ENCODE data around the gene ARHGEF4. TPM values are rescaled to one million over a fixed set of nuclear protein-coding genes. Genes with fewer than 3 reads are reported as not detected.

Gene ARHGEF4
- total RNA-seq, 1 experiment from 2014 or later: 21.8 TPM

DNA sequence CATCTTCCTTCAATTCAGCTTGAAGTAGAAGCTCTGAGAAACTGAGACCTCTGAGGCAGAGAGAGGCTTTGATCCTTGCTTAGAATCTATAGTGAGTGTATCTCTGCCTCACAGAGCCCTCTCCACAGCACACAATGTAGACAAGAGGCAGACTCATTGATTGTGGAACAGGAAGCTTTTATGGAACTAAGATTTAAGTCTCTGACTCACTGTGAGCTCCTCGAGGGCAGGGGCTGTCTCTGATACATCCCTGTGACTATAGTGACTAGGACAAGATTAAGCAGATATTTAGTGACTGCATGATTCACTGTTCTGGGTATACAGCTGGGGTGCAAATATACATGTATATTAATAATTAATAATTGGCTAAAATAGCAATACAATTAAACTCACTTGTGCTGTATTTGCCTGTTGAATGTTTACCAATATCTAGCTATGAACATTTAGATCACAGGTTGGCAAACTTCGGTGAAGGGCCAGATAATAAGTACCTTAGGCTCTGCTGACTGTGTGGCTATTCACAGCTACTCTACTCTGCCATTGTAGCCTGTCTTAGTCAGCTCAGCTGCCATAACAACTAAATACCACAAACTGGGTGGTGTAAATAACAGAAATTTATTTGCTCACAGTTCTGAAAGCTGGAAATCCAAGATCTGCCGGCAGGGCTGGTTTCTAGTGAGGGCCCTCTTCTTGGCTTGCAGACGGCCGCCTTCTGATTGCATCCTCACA, 54.4 kb downstream of the ARHGEF4 start:
- Mint-ChIP-seq H3K36me3 (peaks cover 4% of the 10 kb centered on the region; the same call in 1 of the 2 replicates), H3K27ac (no peak overlapping the region), H3K4me1 (peaks cover 7% of the 10 kb centered on the region), H3K9me3 (peaks cover 11% of the 10 kb centered on the region), H3K4me3 (no peak overlapping the region), H3K27me3 (ENCODE audit: low read depth) (no peaks in the 10 kb centered on the region)
- ChIA-PET POLR2A (no interaction called here), CTCF (interaction anchor here (0.5 to 1.8 kb wide), 5 partner anchors 17 to 122 kb away, joined by 3 to 9 read pairs (median 3); no protein-coding TSS in a partner anchor)
- ATAC-seq (no peak), DNase-seq (ENCODE audit: low spot score) (no peak)
- TF ChIP-seq ZMAT4 (CRISPR knock-in tag; IDR thresholded peaks at IDR 0.05) (no peak), ESRRA (CRISPR knock-in tag; IDR thresholded peaks at IDR 0.05; ENCODE audit: borderline replicate concordance) (no peak), SOX15 (CRISPR knock-in tag; IDR thresholded peaks at IDR 0.05) (no peak), NFATC4 (CRISPR knock-in tag; IDR thresholded peaks at IDR 0.05) (no peak), TEAD4 (CRISPR knock-in tag; IDR thresholded peaks at IDR 0.05) (no peak), USF1 (CRISPR knock-in tag; IDR thresholded peaks at IDR 0.05) (no peak), CREM (CRISPR knock-in tag; IDR thresholded peaks at IDR 0.05) (no peak), ZSCAN18 (CRISPR knock-in tag; IDR thresholded peaks at IDR 0.05) (no peak), ZNF219 (CRISPR knock-in tag; IDR thresholded peaks at IDR 0.05; ENCODE audit: borderline replicate concordance) (no peak), ZNF317 (CRISPR knock-in tag; IDR thresholded peaks at IDR 0.05; ENCODE audit: borderline replicate concordance, low read depth) (no peak), ZNF121 (CRISPR knock-in tag; IDR thresholded peaks at IDR 0.05) (no peak), ZNF512 (CRISPR knock-in tag; IDR thresholded peaks at IDR 0.05; ENCODE audit: borderline replicate concordance) (no peak), GTF2I (CRISPR knock-in tag; conservative IDR thresholded peaks at IDR 0.05) (no peak), NR3C1 (CRISPR knock-in tag; conservative IDR thresholded peaks at IDR 0.05; ENCODE audit: low read depth) (no peak)
- TF ChIP-seq, protein P1, sequence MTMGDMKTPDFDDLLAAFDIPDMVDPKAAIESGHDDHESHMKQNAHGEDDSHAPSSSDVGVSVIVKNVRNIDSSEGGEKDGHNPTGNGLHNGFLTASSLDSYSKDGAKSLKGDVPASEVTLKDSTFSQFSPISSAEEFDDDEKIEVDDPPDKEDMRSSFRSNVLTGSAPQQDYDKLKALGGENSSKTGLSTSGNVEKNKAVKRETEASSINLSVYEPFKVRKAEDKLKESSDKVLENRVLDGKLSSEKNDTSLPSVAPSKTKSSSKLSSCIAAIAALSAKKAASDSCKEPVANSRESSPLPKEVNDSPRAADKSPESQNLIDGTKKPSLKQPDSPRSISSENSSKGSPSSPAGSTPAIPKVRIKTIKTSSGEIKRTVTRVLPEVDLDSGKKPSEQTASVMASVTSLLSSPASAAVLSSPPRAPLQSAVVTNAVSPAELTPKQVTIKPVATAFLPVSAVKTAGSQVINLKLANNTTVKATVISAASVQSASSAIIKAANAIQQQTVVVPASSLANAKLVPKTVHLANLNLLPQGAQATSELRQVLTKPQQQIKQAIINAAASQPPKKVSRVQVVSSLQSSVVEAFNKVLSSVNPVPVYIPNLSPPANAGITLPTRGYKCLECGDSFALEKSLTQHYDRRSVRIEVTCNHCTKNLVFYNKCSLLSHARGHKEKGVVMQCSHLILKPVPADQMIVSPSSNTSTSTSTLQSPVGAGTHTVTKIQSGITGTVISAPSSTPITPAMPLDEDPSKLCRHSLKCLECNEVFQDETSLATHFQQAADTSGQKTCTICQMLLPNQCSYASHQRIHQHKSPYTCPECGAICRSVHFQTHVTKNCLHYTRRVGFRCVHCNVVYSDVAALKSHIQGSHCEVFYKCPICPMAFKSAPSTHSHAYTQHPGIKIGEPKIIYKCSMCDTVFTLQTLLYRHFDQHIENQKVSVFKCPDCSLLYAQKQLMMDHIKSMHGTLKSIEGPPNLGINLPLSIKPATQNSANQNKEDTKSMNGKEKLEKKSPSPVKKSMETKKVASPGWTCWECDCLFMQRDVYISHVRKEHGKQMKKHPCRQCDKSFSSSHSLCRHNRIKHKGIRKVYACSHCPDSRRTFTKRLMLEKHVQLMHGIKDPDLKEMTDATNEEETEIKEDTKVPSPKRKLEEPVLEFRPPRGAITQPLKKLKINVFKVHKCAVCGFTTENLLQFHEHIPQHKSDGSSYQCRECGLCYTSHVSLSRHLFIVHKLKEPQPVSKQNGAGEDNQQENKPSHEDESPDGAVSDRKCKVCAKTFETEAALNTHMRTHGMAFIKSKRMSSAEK (CRISPR knock-in tag; IDR thresholded peaks at IDR 0.05; ENCODE audit: borderline replicate concordance): no peak
- TF ChIP-seq, protein P2, sequence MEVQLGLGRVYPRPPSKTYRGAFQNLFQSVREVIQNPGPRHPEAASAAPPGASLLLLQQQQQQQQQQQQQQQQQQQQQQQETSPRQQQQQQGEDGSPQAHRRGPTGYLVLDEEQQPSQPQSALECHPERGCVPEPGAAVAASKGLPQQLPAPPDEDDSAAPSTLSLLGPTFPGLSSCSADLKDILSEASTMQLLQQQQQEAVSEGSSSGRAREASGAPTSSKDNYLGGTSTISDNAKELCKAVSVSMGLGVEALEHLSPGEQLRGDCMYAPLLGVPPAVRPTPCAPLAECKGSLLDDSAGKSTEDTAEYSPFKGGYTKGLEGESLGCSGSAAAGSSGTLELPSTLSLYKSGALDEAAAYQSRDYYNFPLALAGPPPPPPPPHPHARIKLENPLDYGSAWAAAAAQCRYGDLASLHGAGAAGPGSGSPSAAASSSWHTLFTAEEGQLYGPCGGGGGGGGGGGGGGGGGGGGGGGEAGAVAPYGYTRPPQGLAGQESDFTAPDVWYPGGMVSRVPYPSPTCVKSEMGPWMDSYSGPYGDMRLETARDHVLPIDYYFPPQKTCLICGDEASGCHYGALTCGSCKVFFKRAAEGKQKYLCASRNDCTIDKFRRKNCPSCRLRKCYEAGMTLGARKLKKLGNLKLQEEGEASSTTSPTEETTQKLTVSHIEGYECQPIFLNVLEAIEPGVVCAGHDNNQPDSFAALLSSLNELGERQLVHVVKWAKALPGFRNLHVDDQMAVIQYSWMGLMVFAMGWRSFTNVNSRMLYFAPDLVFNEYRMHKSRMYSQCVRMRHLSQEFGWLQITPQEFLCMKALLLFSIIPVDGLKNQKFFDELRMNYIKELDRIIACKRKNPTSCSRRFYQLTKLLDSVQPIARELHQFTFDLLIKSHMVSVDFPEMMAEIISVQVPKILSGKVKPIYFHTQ (CRISPR knock-in tag; IDR thresholded peaks at IDR 0.05): no peak
